Sigmoid colon (tissue), 7 donors: Measurements from ENCODE around the gene USP40. TPM values are rescaled to one million over a fixed set of nuclear protein-coding genes. Genes with fewer than 3 reads are reported as not detected.

Source experiments
- DNase-seq: peaks from one replicate; pipeline ENCODE4 v3.0.0-alpha.2; 2019
- H3K27ac ChIP-seq, 4 donors: fragments of 200-600 bp; sonication (generic); one replicate each; pipeline ENCODE4 v1.5.1; 2016 to 2019; ENCODE audit warnings: mild to moderate bottlenecking in 1 of 4
- H3K27me3 ChIP-seq, 3 donors: fragments of 200-600 bp; sonication (generic); one replicate each; pipeline ENCODE4 v1.5.1; 2019; ENCODE audit warnings: mild to moderate bottlenecking in 1 of 3
- H3K36me3 ChIP-seq, 4 donors: fragments of 200-600 bp; sonication (generic); one replicate each; pipeline ENCODE4 v1.5.1; 2016 to 2019
- H3K4me1 ChIP-seq, 4 donors: fragments of 200-600 bp; sonication (generic); one replicate each; pipeline ENCODE4 v1.5.1; 2017 to 2019
- H3K4me3 ChIP-seq, 4 donors: fragments of 200-600 bp; sonication (generic); one replicate each; pipeline ENCODE4 v1.5.1; 2017 to 2019; ENCODE audit warnings: mild to moderate bottlenecking in 2 of 4, moderate library complexity in 1 of 4
- H3K9me3 ChIP-seq, 4 donors: fragments of 200-600 bp in 3 of 4; sonication (generic) in 3 of 4; one replicate each; pipeline versions ENCODE4 v1.5.1 to v1.6.1; 2013 to 2019
- EP300 ChIP-seq, 4 donors: sonication (generic); formaldehyde crosslinking; IDR thresholded peaks; one replicate each; pipeline ENCODE4 v1.6.1; 2017; ENCODE audit warnings: antibody characterized with exemption in 4 of 4
- POLR2A ChIP-seq, 2 donors: fragments of 450-650 bp; IDR thresholded peaks; one replicate each; pipeline ENCODE4 v1.6.1; 2016; ENCODE audit warnings: antibody characterized with exemption in 2 of 2, mild to moderate bottlenecking in 2 of 2, moderate library complexity in 2 of 2
- POLR2AphosphoS5 ChIP-seq, 4 donors: sonication (generic); formaldehyde crosslinking; IDR thresholded peaks; one replicate each; pipeline ENCODE4 v1.6.1; 2017; ENCODE audit warnings: antibody characterized with exemption in 4 of 4
- WGBS, 2 donors: extraction: QIAGEN DNeasy Blood & Tissue Kit; methylation state at CpG; one replicate each; pipeline ENCODE4 v1.1.7; 2013; 5-methylcytosine and 5-hydroxymethylcytosine counted together
- intact Hi-C: fragments of 100-400 bp; cut with DNase I; formaldehyde crosslinking; loops from one replicate; pipeline ENCODE4 v1.15.1; 2023
- polyA plus RNA-seq, 3 donors: library from polyadenylated mRNA; stranded (reverse); fragments of 200-250 nt; gene quantifications; one replicate each; pipeline ENCODE4 v1.2.3, GENCODE V29; 2013
- total RNA-seq, 4 donors: library from RNA; depleted of rRNA; stranded (reverse); fragments of >200 nt; gene quantifications; one replicate each; pipeline ENCODE4 v1.1.0, GENCODE V29; 2016
- TF ChIP-seq, protein P1 (sequence below), 4 experiments: fragments of 450-650 bp in 3 of 4; fragments of 200-600 bp in 1 of 4; IDR thresholded peaks; one replicate each; pipeline ENCODE4 v1.5.1; 2016 to 2019; ENCODE audit warnings: antibody characterized with exemption in 4 of 4, mild to moderate bottlenecking in 3 of 4, moderate library complexity in 2 of 4
- donor health status: healthy with polysubstance abuse.
- donor health status: Bipolar disorder and iron deficiency.
- donor health status: healthy.

The USP40 gene
- total and polyA plus RNA-seq, 7 donors: 9.6 to 34.5 (median 23.4) TPM

DNA sequence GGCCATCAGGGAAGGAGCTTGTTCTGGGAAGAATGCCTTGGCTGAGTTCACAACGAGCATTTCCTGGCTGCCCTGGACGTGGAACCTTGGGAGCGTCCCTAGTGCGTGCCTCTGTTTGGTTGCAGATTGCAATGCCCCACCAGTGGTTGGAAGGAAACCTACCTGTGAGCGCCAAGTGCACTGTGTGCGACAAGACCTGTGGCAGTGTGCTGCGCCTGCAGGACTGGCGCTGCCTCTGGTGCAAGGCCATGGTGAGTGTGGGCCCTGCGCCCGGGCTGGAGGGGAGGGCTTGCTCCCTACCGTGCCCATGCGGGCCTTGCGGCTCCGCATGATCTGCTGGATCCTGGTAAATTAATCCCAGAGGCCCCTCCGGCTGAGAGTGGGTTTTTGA lies 130.4 kb downstream of the USP40 start:
- Histone ChIP-seq H3K27ac (no peak overlapping the region), H3K9me3 (no peaks in the 10 kb centered on the region), H3K4me1 (no peaks in the 10 kb centered on the region), H3K27me3 (no peaks in the 10 kb centered on the region), H3K36me3 (peaks cover 5 to 68% (median 17%) of the 10 kb centered on the region in 4 donors), H3K4me3 (no peak overlapping the region)
- no peak for TF ChIP-seq POLR2AphosphoS5 (IDR thresholded peaks at IDR 0.05)
- TF ChIP-seq, protein P1, sequence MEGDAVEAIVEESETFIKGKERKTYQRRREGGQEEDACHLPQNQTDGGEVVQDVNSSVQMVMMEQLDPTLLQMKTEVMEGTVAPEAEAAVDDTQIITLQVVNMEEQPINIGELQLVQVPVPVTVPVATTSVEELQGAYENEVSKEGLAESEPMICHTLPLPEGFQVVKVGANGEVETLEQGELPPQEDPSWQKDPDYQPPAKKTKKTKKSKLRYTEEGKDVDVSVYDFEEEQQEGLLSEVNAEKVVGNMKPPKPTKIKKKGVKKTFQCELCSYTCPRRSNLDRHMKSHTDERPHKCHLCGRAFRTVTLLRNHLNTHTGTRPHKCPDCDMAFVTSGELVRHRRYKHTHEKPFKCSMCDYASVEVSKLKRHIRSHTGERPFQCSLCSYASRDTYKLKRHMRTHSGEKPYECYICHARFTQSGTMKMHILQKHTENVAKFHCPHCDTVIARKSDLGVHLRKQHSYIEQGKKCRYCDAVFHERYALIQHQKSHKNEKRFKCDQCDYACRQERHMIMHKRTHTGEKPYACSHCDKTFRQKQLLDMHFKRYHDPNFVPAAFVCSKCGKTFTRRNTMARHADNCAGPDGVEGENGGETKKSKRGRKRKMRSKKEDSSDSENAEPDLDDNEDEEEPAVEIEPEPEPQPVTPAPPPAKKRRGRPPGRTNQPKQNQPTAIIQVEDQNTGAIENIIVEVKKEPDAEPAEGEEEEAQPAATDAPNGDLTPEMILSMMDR (IDR thresholded peaks at IDR 0.05): no peak
- TF ChIP-seq POLR2A (IDR thresholded peaks at IDR 0.05): no peak
- TF ChIP-seq EP300 (IDR thresholded peaks at IDR 0.05): no peak
- intact Hi-C loops: no loop called here
- 96 to 97% methylated on average over 15 of the region's 15 CpGs for WGBS, 2 donors
- DNase-seq: peak; percentile 35

DNA sequence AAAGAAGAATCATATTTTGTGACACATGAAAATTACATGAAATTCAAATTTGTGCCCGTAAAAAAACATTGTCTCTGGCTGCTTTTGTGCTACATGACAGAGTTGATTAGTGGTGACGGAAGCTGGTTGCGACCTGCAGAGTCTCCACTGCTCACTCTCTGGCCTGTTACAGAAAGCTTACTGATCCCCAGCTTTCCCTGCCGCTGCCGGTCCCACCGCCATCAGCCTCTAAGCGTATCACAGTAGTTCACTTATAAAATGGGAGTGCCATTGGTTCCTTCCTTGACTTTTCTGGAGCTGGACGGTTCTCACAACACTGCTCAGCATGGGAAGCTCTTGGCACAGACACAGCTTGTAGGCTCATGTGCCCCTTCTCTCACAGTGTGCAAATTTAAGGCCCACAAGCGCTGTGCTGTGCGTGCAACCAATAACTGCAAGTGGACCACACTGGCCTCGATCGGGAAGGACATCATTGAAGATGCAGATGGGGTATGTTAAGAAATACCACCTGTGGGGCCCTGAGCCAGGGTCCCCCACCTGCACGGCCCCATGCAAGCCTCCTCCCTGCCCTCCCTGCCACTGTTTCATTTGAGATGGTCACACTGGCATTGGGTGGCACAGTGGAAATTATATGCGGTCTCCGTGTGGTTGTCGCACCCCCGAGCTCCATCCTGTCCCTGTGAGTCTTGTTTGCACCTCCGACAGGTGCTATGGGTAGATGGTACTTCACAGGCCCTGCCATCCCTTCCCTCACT lies 131.0 kb downstream of the USP40 start:
- WGBS, 2 donors: 96% methylated on average over 18 of the region's 18 CpGs

GRCh38 chr2:233434666-233435330 lies 131.8 kb downstream of the USP40 start:
- H3K36me3 ChIP-seq: peaks cover 5 to 54% (median 17%) of the 10 kb centered on the region in 4 donors
- TF ChIP-seq EP300 (IDR thresholded peaks at IDR 0.05) (no peak), POLR2AphosphoS5 (IDR thresholded peaks at IDR 0.05) (no peak), POLR2A (IDR thresholded peaks at IDR 0.05) (no peak)
- TF ChIP-seq, protein P1 (IDR thresholded peaks at IDR 0.05): no peak
- no peak overlapping the region for H3K27ac ChIP-seq
- no peaks in the 10 kb centered on the region for H3K27me3 ChIP-seq
- no peaks in the 10 kb centered on the region for H3K9me3 ChIP-seq
- 83 to 85% methylated on average over 18 of the region's 18 CpGs for WGBS, 2 donors
- peak; percentile 46 for DNase-seq
- intact Hi-C loops: no loop called here
- peaks cover 0 to under 1% (median 0%) of the 10 kb centered on the region in 4 donors for H3K4me1 ChIP-seq
- no peak overlapping the region for H3K4me3 ChIP-seq

More for the DNA sequence above, 131.0 kb downstream of the USP40 start:
- H3K9me3 ChIP-seq: no peaks in the 10 kb centered on the region
- no peak overlapping the region for H3K27ac ChIP-seq
- H3K27me3 ChIP-seq: no peaks in the 10 kb centered on the region
- DNase-seq: peak; percentile 24
- TF ChIP-seq POLR2AphosphoS5 (IDR thresholded peaks at IDR 0.05): no peak
- TF ChIP-seq, protein P1 (IDR thresholded peaks at IDR 0.05): no peak
- TF ChIP-seq POLR2A (IDR thresholded peaks at IDR 0.05): no peak
- no peak for TF ChIP-seq EP300 (IDR thresholded peaks at IDR 0.05)
- H3K4me1 ChIP-seq: no peaks in the 10 kb centered on the region
- peaks cover 5 to 63% (median 17%) of the 10 kb centered on the region in 4 donors for H3K36me3 ChIP-seq
- intact Hi-C loops: no loop called here
- no peak overlapping the region for H3K4me3 ChIP-seq

DNA sequence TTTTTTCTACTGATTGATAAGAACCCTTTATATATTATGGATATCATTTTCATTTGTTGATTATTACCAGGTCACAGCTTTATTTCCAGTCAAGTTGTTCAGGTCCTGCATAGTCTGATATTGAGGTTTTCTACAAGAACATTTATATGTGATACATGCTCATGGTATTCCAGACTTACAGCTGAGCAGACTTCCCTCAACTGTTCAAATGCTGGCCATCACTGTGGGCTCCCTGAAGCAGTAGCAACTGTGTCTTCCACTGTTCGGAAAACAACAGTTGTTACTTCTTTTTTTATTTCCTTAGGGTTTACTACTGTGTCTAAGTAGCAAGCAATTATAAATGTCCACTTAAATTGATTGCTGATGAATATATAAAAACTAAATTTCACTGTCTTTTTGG lies 132.8 kb downstream of the USP40 start:
- intact Hi-C loops: no loop called here
- H3K27ac ChIP-seq: no peak overlapping the region
- H3K4me3 ChIP-seq: no peak overlapping the region
- peaks cover 5 to 45% (median 17%) of the 10 kb centered on the region in 4 donors for H3K36me3 ChIP-seq
- 79 to 93% methylated on average over 1 of the region's 1 CpG for WGBS, 2 donors
- peaks cover 0 to 9% (median 5%) of the 10 kb centered on the region in 4 donors for H3K4me1 ChIP-seq
- no peaks in the 10 kb centered on the region for H3K27me3 ChIP-seq
- no peaks in the 10 kb centered on the region for H3K9me3 ChIP-seq
- peak; percentile 9 for DNase-seq
- no peak for TF ChIP-seq POLR2A (IDR thresholded peaks at IDR 0.05)

DNA sequence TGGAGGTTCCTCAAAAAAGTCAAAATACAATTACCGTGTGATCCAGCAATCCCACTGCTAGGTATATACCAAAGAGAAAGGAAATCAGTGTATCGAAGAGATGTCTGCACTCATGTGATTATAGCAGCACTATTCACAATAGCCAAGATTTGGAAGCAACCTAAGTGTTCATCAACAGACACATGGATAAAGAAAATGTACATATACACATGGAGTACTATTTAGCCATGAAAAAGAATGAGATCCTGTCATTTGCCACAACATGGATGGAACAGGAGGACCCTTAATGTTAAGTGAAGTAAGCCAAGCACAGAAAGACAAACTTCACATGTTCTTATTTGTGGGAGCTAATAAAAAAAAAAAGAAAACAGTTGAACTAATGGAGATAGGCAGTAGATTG lies 133.6 kb downstream of the USP40 start:
- intact Hi-C loops: no loop called here
- Histone ChIP-seq H3K27me3 (no peaks in the 10 kb centered on the region), H3K27ac (no peak overlapping the region), H3K9me3 (no peaks in the 10 kb centered on the region), H3K36me3 (peaks cover 5 to 38% (median 15%) of the 10 kb centered on the region in 4 donors), H3K4me1 (peaks cover 0 to 9% (median 5%) of the 10 kb centered on the region in 4 donors), H3K4me3 (no peak overlapping the region)
- DNase-seq: no peak
- TF ChIP-seq, protein P1 (IDR thresholded peaks at IDR 0.05): no peak
- TF ChIP-seq EP300 (IDR thresholded peaks at IDR 0.05) (no peak), POLR2A (IDR thresholded peaks at IDR 0.05) (no peak), POLR2AphosphoS5 (IDR thresholded peaks at IDR 0.05) (no peak)
- WGBS, 2 donors: 98% methylated on average over 2 of the region's 2 CpGs
